ENCODE results near the gene CABLES1.

DNA sequence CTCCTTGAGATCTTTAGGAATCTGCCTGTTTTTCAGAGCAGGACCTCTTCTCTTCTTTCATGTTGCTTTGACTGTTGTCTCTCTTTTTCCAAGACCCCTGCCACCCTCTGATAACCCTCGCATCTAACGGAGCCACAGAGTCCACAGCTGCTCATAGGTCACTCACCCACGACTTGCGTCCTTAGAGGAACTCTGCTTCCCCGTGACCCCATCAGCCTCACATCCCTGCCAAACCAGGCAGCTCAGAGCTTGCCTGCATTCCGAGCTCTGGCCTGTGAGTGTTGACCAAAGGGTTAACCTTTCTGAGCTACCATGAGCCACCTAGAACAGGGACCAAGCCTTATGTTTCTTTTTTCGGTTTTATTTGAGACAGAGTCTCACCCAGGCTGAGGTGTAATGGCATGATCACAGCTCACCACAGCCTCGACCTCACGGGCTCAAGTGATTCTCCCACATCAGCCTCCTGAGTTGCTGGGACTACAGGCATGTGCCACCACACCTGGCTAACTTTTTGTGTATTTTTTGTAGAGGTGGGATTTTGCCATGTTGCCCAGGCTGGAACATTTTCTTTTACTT, 36.4 kb downstream of the CABLES1 start:
- TF ChIP-seq, protein P1, sequence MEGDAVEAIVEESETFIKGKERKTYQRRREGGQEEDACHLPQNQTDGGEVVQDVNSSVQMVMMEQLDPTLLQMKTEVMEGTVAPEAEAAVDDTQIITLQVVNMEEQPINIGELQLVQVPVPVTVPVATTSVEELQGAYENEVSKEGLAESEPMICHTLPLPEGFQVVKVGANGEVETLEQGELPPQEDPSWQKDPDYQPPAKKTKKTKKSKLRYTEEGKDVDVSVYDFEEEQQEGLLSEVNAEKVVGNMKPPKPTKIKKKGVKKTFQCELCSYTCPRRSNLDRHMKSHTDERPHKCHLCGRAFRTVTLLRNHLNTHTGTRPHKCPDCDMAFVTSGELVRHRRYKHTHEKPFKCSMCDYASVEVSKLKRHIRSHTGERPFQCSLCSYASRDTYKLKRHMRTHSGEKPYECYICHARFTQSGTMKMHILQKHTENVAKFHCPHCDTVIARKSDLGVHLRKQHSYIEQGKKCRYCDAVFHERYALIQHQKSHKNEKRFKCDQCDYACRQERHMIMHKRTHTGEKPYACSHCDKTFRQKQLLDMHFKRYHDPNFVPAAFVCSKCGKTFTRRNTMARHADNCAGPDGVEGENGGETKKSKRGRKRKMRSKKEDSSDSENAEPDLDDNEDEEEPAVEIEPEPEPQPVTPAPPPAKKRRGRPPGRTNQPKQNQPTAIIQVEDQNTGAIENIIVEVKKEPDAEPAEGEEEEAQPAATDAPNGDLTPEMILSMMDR (IDR thresholded peaks at IDR 0.05): no peak
- TF ChIP-seq POLR2A (IDR thresholded peaks at IDR 0.05): no peak

Data from thyroid gland (tissue), 4 donors.